RWPE1 (cell line): ENCODE data around the gene LEF1.

ENCODE experiments used
- CTCF ChIA-PET: fragments of 350-600 bp; sonication (Branson Sonifier 250); formaldehyde crosslinking; extraction: SDS; loops from one replicate; lab custom pipeline; 2021; lab: Yijun Ruan, JAX
- POLR2A ChIA-PET: fragments of 400-600 bp; formaldehyde crosslinking; extraction: SDS; loops from one replicate; lab custom pipeline; 2020; ENCODE audit warnings: antibody characterized with exemption; ENCODE audit not compliant: low non-redundant PET; lab: Yijun Ruan, JAX
- DNase-seq: peaks from one replicate; pipeline ENCODE4 v3.0.0; 2012; ENCODE audit warnings: low spot score
- H3K27ac ChIP-seq: fragments of 450-650 bp; 2 replicates; pipeline ENCODE4 v1.5.1; 2017
- CTCF ChIP-seq: fragments of 450-650 bp; conservative IDR thresholded peaks from 2 replicates; pipeline ENCODE4 v1.5.1; 2017; ENCODE audit warnings: low read depth, mild to moderate bottlenecking

The LEF1 gene

GRCh38 chr4:108184453-108185049 is 15.8 kb upstream of the LEF1 start:
- no peak for DNase-seq
- CTCF ChIA-PET = interaction anchor here (0.6 kb wide), 1 partner anchor 490 kb away, joined by 3 read pairs; no protein-coding TSS in a partner anchor
- POLR2A ChIA-PET = no interaction called here
- H3K27ac ChIP-seq = no peak overlapping the region
- TF ChIP-seq CTCF = no peak

GRCh38 chr4:108181704-108182103 is 13.0 kb upstream of the LEF1 start:
- TF ChIP-seq CTCF = no peak
- ChIA-PET CTCF (interaction anchor here (0.6 to 1.4 kb wide), 2 partner anchors 120 to 163 kb away, joined by 4 to 6 read pairs; no protein-coding TSS in a partner anchor), POLR2A (no interaction called here)
- H3K27ac ChIP-seq = no peak overlapping the region
- DNase-seq = no peak

GRCh38 chr4:108180513-108180912 is 11.8 kb upstream of the LEF1 start:
- no peak overlapping the region for H3K27ac ChIP-seq
- CTCF ChIA-PET = no interaction called here
- DNase-seq = no peak
- POLR2A ChIA-PET = no interaction called here
- no peak for TF ChIP-seq CTCF

GRCh38 chr4:108175966-108176365 is 7.2 kb upstream of the LEF1 start:
- H3K27ac ChIP-seq = no peak overlapping the region
- CTCF ChIA-PET = no interaction called here
- TF ChIP-seq CTCF = no peak
- POLR2A ChIA-PET = no interaction called here
- DNase-seq = no peak

GRCh38 chr4:108174856-108175255 is 6.1 kb upstream of the LEF1 start:
- CTCF ChIA-PET = no interaction called here
- TF ChIP-seq CTCF = no peak
- no peak overlapping the region for H3K27ac ChIP-seq
- DNase-seq = no peak
- POLR2A ChIA-PET = no interaction called here

- H3K27ac ChIP-seq = no peak overlapping the region
- DNase-seq = no peak
- CTCF ChIA-PET = no interaction called here
- no peak for TF ChIP-seq CTCF
- POLR2A ChIA-PET = no interaction called here
These were observed 4.9 kb upstream of the LEF1 start for GRCh38 chr4:108173599-108174057.
